GM19351 (cell line): ENCODE measurements around the gene DAZ2.
"Not testable (repeated sequence)": the region's sequence is repeated elsewhere in the genome, so short reads cannot be mapped to it uniquely, and the experiment has no call there.

Experiments used
- ATAC-seq: cut with Tn5 transposase; IDR thresholded peaks from one replicate; pipeline ENCODE4 v1.9.1; 2021; ENCODE audit warnings: mild to moderate bottlenecking, moderate library complexity; ENCODE audit not compliant: unreplicated experiment

The DAZ2 gene, protein sequence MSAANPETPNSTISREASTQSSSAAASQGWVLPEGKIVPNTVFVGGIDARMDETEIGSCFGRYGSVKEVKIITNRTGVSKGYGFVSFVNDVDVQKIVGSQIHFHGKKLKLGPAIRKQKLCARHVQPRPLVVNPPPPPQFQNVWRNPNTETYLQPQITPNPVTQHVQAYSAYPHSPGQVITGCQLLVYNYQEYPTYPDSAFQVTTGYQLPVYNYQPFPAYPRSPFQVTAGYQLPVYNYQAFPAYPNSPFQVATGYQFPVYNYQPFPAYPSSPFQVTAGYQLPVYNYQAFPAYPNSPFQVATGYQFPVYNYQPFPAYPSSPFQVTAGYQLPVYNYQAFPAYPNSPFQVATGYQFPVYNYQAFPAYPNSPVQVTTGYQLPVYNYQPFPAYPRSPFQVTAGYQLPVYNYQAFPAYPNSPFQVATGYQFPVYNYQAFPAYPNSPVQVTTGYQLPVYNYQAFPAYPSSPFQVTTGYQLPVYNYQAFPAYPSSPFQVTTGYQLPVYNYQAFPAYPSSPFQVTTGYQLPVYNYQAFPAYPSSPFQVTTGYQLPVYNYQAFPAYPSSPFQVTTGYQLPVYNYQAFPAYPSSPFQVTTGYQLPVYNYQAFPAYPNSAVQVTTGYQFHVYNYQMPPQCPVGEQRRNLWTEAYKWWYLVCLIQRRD

GRCh38 chrY:23219233-23219632 lies at the start of gene DAZ2:
TSS of gene DAZ2 (plus strand) at chrY:23219533. CDS start at chrY:23219741, 208 bp downstream.
- ATAC-seq: not testable (repeated sequence)

DNA sequence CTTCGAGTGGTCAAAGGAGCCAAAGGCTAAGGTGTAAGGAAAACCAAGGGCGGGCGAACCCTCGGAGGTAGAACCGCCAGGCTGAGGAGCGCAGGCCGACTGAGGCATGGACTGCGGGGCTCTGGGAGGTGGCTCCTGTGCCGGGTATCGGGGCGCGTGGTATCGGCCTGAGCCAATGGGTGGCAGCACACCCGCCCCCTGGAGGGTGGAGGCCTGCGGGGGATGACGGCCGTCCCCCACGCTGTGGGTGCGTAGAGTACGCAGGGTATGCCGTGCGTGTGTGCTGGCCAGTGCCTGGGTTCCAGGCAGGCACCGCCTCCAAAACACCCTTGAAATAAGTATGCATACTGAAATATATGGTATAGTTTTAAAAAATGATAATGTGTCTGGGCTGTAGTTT lies 20.4 kb upstream of the DAZ2 start, which contains the start of gene DAZ1:
Gene DAZ1, minus strand, starts transcription at position 101 of the 400 bp plus-strand sequence. CDS start 208 bp downstream, outside the sequence.
- ATAC-seq: not testable (repeated sequence)

DNA sequence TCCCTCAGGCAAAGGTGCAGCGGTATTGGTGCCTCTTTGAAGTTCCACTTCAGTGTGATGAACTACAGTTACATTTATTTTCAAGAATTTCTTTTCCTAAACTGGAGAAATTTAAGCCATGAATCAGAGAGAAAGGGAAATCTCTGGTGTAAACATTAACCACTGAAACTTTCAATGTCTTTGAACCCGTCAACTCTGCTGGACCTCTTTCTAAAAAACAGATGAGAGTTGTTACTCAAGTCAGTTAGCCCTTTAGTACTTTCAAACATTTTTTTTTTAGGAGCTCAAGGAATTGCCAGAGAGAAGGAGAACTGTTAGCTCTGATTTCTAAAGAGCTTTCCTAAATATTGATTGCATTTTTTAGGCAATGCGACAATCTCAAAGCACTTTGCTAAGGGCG lies 11.9 kb upstream of the DAZ2 start:
- ATAC-seq: not testable (repeated sequence)

DNA sequence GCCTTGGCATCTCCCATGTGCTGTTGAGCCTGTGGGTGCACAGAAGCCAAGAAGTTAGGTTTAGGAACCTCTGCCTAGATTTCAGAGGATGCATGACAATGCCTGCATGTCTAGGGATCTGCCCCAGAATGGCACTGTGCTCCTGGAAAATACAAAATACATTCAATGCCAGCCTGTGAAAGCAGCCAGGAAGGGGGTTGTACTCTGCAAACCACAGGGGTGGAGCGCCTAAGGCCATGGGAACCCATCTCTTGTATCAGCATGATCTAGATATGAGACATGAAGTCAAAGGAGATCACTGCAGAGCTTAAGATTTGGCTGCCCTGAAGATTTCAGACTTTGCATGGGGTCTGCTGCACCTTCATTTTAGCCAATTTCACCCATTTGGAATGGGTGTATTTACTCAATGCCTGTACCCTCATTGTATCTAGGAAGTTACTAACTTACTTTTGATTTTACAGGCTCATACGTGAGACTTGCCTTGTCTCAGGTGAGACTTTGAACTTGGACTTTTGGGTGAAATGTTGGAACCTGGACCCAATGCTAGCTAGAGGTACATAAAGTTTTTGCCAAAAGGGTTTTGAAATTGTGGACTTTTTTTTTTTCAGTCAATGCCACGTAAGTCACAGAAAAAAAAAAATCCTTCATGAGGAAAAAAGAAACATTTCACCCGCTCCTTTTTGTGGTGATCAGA lies 9.4 kb upstream of the DAZ2 start:
- ATAC-seq: not testable (repeated sequence)

- not testable (repeated sequence) for ATAC-seq
Observed at GRCh38 chrY:23210681-23211080, 8.7 kb upstream of the DAZ2 start.
